GM10248 (cell line): ENCODE measurements around the gene A4GALT.

ENCODE experiments used
- CTCF ChIA-PET: fragments of 300-600 bp; sonication (Branson Sonifier 250); formaldehyde crosslinking; extraction: SDS; loops from one replicate; lab custom pipeline; 2021; ENCODE audit warnings: antibody characterized with exemption; lab: Yijun Ruan, JAX
- POLR2A ChIA-PET: fragments of 350-650 bp; sonication (Branson Sonifier 250); formaldehyde crosslinking; extraction: SDS; loops from one replicate; lab custom pipeline; 2020; ENCODE audit warnings: antibody characterized with exemption; lab: Yijun Ruan, JAX
- DNase-seq: peaks from one replicate; pipeline ENCODE4 v3.0.0; 2012; ENCODE audit errors: extremely low spot score
- CTCF ChIP-seq: IDR thresholded peaks from 2 replicates; pipeline ENCODE4 v1.5.1; 2012; ENCODE audit warnings: mild to moderate bottlenecking, low read depth; ENCODE audit errors: extremely low read depth, missing control alignments, control extremely low read depth

A4GALT gene

GRCh38 chr22:42693055-42693762 is 27.5 kb downstream of the A4GALT start:
- POLR2A ChIA-PET: no interaction called here
- no peak for TF ChIP-seq CTCF
- CTCF ChIA-PET: no interaction called here
- DNase-seq: no peak

GRCh38 chr22:42692239-42693054 is 28.2 kb downstream of the A4GALT start:
- POLR2A ChIA-PET: no interaction called here
- TF ChIP-seq CTCF: peak; percentile 22
- CTCF ChIA-PET: no interaction called here
- DNase-seq: peak; percentile 64

- DNase-seq: no peak
- TF ChIP-seq CTCF: no peak
- ChIA-PET POLR2A (no interaction called here), CTCF (no interaction called here)
These were observed 29.2 kb downstream of the A4GALT start for GRCh38 chr22:42691440-42691839.

GRCh38 chr22:42688241-42689211 is 32.1 kb downstream of the A4GALT start:
- ChIA-PET POLR2A (no interaction called here), CTCF (no interaction called here)
- no peak for DNase-seq
- no peak for TF ChIP-seq CTCF

- CTCF ChIA-PET: no interaction called here
- TF ChIP-seq CTCF: no peak
- POLR2A ChIA-PET: no interaction called here
- no peak for DNase-seq
These were observed 33.7 kb downstream of the A4GALT start for GRCh38 chr22:42686756-42687491.
